GM19023 (cell line): ENCODE results near the gene ABI3.
A peak's percentile ranks its signal among the peaks of the same experiment; 100 is the strongest.

Experiments
- ATAC-seq: cut with Tn5 transposase; IDR thresholded peaks from one replicate; pipeline ENCODE4 v1.9.1; 2021; ENCODE audit warnings: mild to moderate bottlenecking, moderate library complexity; ENCODE audit not compliant: unreplicated experiment

Gene ABI3

DNA sequence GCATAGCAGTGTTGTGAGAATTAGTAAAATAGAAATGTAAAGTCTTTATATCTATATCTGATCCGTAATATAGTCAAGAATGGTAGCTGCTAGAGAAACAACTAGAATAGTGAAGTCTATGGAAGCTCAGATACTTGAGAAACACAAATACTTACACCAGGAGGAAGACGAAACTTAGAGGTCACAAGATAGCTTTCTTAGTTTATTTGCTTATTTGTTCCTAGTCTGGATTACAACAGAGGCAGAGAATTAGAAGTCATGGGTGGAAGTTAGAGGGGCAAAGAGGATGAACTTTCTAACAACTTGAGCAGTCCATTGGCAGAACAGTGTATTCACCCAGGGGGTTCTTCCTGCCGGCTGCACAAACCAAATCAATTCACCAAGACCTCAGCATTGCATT is 14.0 kb upstream of the ABI3 start:
- no peak for ATAC-seq

DNA sequence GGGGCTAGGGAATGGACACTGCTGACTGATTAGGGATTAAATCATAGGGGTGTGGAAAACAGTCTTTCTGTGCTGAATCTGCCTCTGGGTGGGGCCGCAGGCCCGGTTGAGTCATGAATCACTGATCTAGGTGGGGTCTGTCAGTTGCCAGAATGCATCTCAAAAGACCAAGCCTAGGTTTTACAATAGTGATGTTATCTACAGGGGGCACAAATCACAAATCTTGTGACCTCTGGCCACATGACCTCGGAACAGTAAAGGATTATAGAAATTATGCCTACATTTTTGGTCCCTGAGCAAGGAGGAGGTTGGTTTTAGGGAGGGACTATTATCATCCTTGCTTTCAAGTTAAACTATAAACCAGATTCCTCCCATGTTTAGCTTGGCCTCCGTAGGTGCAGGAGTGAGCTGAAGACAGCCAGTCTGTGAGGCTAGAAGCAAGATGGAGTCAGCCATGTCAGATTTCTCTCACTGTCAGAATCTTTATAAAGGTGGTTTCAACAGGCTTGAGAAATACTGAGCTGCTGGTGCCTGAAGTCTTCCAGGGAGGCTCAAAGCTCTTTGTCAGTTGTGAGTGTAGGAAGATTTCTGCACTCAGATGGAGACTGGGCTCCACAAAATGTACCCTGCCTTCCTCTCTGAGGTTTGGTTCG is 13.0 kb upstream of the ABI3 start:
- no peak for ATAC-seq

DNA sequence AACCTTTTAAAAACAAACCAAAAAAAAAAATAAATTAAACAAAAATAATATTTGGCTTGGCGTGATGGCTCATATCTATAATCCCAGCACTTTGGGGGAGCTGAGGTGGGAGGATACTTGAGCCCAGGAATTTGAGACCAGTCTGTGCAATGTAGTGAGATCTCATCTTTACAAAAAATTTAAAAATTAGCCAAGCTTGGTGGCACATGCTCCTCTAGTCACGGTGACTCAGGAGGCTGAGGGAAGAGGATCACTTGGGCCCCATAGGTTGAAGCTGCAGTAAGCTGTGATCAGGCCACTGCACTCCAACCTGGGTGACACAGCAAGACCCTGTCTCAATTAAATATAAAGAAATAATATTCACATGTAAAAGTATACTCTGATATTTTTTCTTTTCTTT is 12.3 kb upstream of the ABI3 start:
- no peak for ATAC-seq

DNA sequence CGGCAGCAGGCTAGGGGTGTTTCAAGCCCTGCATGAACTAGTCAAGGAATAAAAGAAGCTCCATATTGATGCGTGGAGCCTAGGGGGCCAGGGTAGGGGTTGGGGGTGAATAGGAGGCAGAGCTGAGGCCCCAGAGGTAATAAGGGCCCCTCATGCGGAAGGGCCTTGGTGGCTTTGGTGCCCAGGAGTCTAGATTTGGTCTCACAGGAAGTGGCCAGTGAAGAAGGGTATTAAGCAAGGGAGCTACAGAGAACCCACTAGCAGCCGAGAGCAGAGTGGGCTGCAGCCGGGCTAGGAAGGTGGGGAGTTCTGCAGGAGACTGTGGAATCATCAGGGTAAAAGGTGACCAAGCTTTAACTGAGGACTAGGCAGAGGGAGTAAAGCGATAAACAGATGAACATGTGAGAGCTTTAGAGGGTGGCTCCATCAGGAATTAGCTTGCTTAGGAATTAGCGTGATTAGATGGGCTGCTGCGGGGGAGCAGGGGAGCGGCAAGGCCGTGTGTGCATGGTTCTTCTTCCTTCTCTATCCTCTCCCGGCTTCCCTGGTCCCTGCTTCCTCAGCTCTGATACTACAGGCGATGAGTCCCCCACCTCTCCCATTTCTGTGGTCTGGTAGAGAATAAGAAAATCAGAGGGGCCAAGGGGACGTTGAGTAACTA is 10.0 kb upstream of the ABI3 start:
- ATAC-seq: no peak

DNA sequence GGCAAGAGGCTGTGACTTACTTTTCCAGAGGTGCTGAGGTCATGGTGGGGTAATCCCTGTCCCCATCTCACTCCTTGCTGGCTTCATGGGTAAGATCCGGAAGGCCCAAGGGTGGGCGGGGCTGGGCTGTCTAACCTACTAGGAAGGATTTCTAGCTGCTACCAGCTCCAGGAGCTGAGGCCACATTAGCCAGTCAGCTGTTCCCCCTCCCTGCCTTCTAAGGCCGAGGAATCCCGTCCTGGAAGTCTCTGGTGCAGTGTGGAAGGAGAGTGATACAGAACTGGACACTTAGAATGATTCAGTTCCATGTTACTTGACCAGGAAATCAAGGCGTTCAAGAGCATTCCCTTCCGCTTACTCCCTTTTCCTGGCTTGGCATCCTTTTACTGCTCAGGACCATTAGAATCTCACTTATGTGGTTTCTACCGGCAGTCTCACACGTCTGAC is 9.0 kb upstream of the ABI3 start:
- no peak for ATAC-seq

DNA sequence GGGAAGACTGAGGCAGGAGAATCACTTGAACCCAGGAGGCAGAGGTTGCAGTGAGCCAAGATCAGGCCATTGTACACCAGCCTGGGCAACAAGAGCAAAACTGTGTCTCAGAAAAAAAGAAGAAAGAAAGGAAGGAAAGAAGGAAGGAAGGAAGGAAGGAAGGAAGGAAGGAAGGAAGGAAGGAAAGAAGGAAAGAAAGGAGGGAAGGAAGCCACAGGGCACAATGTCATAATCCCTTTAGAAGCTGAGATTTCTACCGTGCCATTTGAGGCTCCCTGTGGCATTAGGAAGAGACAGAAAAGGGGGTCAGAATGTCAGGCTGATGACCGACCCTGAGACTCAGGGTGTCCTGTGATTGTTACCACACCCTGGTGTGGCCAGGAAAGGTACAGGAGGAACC is 6.7 kb upstream of the ABI3 start:
- no peak for ATAC-seq

DNA sequence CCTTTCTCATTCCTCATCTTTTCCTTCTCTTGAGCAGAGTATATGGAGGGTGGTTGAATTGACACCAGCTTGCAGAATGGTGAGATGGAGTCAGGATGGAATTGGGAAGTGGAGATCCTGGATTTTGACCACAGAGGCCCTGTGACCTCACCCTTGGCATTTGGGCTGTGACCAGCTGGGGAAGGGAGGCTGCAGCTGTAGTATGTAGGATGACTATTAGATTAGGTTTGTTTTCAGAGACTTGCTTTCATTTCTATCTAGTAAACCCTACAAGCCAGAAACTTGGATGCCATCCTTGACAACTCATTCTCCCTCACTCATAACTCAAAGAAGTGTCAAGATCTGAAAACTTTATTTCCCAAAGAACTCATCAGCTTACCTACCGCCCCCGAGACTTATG is 6.0 kb upstream of the ABI3 start:
- no peak for ATAC-seq

DNA sequence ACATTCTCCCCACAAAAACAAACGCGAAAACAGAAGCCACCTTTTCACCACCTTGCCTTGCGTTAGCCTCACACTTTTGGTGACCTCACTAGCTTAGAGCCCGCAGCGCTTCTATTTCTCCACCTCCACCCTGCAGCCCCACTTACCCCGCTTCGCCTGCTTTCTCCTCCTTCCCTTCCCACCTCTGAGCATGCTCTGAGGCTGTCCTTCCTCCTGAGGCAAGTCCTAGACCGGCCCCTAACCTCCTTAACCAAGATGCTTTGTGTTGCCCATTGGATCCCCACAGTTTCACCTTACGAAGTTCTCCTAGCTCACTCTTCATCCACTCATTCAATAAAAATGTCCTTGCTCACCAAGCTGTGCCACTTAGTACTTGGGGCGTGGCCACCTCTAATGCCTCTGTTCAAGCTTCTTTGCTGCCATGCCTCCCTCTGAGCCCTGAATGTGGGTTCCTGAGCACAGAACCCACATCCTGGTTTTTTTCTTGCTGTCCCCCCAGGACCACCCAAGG is 1.4 kb upstream of the ABI3 start:
- no peak for ATAC-seq

DNA sequence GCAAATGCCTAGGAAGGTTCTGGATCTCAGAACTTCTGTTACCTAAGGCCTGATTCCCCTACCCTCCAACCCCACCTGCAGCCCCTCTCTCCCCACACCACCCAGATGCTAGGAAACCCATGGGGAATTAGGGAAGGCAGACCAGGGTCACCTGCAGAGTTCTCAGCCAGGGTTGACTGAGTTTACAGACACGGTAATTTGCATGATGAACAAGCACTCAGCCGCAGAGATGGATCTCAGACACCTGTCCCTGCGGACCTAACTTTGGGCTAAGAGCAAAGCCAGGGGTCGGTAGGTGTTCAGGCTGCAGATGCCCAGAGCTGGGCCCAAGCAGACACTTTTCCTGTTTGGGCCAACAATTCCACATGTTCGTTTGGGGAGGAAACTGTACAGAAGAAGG is 2.9 kb downstream of the ABI3 start:
- ATAC-seq: no peak

DNA sequence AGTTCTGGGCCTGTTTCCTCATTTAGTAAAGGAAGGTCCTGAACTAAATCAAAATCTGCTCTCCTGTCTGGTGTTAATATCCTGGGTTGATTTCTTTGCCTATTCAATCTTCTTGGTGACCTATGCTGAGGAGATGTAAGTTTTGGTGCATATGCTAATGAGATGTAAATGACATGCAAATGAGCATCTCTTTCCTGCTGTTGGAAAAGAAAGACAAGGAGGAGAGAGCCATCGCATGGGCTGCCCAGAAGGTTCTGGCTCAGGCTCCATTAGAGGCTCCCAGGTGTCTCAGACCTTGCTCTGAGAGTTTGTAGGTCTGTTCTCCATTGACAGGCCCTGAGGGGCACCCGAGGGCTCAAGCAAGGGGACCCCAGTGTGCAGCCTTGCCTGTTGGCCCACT is 3.3 kb downstream of the ABI3 start:
- ATAC-seq: no peak

DNA sequence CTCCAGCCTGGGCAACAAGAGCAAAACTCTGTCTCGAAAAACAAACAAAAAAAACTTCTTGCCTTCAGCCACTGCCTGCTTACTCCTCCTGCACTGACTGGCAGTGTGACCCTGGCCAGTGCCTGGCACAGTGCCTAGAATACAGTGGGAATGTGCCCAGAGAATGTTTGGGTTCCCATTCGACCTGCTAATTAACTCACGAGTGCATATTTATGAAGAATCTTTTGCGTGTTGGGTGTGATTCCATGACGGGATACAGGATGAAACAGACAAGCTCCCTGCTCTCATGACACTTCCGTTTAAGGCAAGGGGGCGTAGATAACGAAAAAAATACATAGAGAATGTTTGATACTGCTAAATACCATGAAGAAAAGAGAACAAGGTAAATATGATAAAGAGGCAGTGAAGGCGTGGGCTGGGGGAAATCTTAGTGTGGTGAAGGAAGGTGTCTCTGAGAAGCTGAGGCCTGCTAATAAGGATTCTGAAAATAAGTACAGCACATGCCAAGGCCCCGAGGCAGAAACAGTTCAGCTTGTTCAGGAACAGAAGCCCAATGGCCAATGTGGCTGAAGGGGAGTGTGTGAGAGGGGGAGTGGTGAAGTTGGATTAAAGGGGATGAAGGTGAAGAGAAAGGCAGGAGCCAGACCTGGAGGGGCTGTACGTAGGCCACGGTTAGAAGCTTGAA is 4.3 kb downstream of the ABI3 start:
- no peak for ATAC-seq

DNA sequence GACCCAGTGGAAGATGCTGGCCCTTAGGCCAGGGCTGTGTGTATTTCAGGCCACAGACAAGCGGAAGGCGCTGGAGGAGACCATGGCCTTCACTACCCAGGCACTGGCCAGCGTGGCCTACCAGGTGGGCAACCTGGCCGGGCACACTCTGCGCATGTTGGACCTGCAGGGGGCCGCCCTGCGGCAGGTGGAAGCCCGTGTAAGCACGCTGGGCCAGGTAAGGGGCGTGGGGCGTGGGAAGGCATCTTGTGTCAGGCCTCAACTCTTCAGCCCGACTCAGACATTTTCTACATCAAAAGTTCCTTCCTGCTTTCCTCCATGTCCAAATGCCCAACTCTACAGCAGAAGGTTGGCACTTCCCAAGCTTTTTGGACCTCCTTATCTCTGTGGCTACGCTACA is 6.0 kb downstream of the ABI3 start:
- ATAC-seq: no peak

DNA sequence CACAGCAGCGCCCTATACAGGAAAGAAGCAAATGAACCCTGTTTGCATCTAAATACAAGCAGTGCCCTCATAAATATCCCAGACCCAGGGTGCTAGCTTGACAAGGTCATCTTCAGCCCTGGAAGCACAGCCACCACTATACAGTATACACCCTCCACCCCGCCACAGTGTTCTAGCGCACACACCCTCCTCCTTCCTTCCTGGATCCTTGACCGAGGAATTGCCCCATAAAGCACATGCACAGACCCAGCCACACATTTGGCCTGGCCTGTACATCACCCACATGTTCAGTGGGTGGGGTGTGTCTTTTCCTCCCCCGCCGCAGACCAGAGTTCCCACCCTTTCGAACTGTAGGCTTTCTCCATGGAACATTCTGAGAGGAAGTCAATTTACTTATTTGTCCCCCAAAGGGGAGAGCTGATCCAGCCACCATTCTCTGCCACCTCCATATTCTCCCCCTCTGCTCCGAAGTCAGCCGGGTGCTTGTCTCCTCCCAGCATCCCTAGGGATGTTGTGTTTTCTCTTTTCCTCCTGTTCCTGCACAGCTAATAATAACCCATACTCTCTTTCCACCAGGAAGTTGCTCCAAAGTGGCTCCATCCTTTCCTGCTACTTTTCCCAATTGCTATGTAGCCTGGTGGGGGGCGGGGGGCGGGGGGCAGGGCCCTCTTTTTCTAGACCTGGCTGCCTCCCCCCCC is 6.6 kb downstream of the ABI3 start:
- ATAC-seq: no peak

DNA sequence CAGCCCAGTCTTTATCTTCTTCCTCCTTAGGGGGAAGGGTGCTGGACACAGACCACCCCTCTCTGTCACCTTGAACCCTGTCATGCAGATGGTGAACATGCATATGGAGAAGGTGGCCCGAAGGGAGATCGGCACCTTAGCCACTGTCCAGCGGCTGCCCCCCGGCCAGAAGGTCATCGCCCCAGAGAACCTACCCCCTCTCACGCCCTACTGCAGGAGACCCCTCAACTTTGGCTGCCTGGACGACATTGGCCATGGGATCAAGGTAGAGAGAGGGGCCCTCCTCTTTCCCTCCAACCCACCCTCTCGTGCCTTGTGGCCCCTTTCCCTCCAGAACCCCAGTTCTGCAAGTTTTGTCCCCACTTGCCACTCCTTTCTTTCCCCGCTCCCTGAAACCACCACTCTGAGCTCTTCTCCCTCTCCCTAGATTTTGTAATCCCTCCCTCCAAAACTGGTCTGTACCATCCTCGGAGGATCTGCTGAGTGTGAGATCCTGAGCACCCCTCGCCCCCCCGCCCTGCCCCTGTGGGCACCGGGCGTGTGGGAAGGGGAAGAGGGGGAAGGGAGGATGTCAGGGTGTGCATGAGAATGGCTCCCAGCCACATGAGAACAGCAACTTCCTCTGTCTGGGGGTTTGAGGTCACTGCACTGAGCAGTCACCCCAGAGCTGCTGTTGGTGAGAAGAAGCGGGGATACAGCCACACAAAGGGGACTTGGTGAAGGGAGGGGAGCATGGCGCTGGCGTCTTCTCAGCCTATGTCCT is 7.3 kb downstream of the ABI3 start:
- ATAC-seq: peak; percentile 49

DNA sequence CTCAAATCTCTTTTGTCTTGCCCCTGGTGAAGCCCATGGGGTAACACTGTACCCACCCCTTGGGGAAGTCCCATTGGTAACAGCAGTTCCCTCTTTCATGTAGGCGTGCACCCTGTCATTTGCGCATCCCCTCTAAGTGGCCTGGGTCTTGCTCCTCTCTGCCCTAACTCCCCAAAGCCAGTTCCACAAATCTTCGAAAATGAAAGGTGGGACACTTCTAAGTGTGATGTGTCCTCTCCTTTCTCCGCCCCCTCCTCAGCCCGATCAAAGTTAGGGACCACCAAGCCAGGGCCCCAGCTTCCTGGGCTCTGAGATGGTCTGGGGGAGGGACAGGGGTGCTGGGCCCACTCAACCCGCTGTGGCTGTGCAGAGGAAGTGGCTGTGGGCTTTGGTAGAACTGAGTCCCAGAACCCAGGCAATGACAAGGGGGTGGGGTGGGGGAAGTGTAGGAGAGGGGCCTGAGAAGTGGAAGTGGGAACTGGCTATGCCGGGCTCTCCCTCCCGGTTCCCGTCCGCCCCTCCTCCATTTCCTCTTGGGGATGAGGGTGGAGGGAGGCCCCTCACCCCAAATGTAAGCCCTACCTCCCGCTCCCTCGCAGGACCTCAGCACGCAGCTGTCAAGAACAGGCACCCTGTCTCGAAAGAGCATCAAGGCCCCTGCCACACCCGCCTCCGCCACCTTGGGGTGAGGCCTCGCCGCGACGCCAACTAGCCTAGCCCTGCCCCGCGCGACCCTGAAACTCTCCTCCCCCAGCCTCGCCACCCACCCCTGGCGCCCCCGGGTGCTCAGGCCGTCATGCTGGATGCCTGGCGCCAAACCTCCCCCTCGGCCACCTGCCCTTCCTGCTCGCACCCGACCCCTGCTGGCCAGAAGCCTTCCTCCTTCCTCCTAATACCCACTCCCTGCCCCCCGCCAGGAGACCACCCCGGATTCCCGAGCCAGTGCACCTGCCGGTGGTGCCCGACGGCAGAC is 8.7 kb downstream of the ABI3 start:
- no peak for ATAC-seq

DNA sequence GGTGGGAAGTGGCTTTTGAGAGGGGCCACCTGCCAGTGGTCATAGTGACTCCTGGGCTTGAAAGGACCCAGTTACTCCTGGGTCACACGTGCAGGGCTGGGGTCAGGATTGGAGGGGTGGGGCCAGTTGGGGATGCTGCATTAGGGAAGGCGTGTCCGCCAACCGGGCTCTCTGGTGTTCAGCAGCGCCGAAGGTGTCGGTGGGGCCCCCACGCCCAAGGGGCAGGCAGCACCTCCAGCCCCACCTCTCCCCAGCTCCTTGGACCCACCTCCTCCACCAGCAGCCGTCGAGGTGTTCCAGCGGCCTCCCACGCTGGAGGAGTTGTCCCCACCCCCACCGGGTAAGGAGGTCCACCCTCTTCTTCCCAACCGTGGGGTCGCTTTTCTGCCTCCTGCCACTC is 9.5 kb downstream of the ABI3 start:
- no peak for ATAC-seq

DNA sequence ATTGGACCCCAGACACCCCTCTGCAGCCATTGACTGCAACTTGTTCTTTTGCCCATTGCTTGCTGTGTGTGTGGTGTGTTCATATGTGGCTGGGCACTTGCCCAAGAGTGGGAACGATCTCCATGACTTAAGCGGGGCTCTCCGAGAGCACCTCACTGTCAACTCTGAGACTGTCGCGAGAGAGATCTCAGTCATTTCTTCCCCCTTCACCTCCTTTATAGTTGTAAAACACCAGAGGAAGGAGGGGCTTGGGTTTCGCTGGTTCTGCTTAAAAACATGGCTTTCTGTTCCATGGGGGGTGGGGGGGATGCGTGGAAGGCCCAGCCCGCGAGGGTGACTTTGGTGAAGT is 12.6 kb downstream of the ABI3 start:
- ATAC-seq: no peak

DNA sequence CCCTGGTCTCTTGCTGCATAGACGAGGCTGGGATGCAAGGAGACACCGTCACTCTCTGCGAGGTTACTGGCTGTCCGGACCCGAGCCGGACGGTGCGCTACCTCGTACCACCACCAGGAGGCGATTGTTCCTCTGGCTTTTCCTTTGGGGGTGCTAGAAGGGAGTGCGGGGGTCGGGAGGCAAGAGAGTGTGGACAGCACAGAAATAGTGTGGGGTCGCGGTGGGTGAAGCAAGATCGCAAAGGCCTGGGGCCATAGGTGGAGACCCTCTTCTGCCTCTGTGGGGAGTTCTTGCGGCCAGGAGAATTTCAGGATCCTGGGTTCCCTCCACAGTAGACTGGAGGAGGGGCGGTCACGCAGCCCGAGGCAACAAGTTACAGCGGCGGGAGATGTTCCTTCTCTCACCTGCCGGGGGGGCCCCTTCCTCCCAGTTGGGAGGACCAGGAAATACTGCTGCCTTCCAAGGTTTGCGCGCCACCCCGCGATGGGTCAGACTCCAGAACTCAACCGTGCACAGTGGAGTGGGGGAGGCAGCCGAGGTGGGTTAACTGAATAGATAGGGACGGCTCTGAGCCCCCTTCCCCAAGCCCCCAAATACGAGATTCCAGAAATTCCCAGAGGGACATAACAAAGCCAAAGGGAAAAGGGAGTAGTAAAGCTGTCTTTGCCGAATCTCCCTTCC is 13.2 kb downstream of the ABI3 start:
- ATAC-seq: no peak
